Endometrium (tissue), 2 donors: Measurements from ENCODE around the gene KHK.

Experiments used
- FAIRE-seq: peaks from 2 replicates; lab custom pipeline; 2012; peaks lifted over from hg19 to GRCh38; lab: Jason Lieb, UNC
- donor health status: control.
- donor health status: control.

Gene KHK

DNA sequence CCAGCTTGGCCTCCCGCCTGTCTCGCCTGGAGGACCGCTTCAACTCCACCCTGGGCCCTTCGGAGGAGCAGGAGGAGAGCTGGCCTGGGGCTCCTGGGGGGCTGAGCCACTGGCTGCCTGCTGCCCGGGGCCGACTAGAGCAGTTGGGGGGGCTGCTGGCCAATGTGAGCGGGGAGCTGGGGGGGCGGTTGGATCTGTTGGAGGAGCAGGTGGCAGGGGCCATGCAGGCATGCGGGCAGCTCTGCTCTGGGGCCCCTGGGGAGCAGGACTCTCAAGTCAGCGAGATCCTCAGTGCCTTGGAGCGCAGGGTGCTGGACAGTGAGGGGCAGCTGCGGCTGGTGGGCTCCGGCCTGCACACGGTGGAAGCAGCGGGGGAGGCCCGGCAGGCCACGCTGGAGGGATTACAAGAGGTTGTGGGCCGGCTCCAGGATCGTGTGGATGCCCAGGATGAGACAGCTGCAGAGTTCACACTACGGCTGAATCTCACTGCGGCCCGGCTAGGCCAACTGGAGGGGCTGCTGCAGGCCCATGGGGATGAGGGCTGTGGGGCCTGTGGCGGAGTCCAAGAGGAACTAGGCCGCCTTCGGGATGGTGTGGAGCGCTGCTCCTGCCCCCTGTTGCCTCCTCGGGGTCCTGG lies 3.7 kb upstream of the KHK start:
- FAIRE-seq = no peak

DNA sequence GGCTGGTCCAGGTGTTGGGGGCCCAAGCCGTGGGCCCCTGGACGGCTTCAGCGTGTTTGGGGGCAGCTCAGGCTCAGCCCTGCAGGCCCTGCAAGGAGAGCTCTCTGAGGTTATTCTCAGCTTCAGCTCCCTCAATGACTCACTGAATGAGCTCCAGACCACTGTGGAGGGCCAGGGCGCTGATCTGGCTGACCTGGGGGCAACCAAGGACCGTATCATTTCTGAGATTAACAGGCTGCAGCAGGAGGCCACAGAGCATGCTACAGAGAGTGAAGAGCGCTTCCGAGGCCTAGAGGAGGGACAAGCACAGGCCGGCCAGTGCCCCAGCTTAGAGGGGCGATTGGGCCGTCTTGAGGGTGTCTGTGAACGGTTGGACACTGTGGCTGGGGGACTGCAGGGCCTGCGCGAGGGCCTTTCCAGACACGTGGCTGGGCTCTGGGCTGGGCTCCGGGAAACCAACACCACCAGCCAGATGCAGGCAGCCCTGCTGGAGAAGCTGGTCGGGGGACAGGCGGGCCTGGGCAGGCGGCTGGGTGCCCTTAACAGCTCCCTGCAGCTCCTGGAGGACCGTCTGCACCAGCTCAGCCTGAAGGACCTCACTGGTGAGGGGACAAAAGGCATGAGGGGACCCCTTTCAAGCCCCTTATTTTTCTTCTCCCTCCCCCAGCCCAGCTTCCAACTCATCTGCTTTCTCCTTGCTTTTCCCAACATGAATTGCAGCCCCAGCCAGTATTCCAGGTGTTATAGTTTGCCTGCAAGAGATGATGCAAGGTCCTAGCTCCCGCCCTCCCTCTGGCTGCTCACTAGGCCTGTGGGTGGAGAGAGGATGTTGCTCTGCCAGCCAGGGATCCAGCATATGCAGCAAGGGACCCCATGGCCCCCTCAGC lies 2.9 kb upstream of the KHK start:
- no peak for FAIRE-seq

DNA sequence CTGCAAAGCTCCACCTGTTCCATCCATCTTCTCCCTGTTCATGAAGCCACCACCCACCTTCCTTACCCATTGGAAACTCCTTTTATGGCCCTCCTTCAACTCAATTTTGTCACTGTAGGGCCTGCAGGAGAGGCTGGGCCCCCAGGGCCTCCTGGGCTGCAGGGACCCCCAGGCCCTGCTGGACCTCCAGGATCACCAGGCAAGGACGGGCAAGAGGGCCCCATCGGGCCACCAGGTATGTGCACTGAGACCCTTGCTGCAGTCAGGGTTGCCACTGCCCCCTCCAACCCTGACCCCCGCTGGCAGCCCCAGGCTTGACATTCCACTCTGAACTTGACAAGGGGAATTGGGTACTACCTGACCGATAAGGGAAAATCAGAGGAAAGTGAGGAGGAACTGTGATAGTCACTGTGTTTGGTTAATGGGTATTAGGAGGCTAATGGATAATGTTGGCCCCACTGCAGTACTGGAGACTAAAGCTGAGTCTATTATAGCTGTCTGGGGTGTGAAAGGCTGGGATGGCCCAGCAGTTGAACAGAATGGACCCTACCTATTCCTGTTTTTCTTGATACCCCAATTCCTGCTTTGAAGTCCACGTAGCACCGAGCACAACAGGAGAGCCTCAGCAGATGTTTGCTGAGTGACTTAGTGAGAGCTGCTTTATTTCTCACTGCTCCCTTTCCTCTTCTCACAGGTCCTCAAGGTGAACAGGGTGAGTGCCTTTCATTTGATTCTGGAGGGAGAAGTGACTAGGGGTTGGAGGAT lies 2.1 kb upstream of the KHK start:
- no peak for FAIRE-seq

DNA sequence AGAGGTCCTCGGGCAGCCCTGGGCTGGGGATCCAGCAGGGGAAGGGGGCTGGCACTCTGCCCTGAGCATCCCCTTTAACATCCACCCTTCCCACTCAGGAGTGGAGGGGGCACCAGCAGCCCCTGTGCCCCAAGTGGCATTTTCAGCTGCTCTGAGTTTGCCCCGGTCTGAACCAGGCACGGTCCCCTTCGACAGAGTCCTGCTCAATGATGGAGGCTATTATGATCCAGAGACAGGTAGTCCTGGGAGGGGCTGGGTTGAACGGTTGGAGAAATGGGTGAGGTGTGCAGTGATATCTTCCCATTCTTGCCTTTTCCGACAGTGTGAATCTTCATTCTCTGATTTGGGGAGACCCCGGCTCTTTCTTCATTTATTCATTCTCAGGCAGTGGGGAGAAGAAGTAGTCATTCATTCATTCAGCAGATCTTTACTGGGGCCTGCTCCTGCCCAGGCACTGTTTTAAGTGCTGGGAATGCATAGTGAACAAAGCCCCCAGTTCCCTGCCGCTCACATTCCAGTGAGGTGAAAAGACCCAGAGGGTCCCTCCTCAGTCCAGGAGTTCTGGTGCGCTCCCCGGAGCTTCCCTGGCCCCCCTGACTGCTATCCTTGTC lies 1.4 kb upstream of the KHK start:
- FAIRE-seq = no peak

DNA sequence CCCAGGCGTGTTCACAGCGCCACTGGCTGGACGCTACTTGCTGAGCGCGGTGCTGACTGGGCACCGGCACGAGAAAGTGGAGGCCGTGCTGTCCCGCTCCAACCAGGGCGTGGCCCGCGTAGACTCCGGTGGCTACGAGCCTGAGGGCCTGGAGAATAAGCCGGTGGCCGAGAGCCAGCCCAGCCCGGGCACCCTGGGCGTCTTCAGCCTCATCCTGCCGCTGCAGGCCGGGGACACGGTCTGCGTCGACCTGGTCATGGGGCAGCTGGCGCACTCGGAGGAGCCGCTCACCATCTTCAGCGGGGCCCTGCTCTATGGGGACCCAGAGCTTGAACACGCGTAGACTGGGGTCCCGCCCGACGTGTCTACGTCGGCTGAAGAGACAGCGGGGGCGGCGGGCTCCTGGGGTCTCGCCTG lies 891 bp upstream of the KHK start:
- no peak for FAIRE-seq

DNA sequence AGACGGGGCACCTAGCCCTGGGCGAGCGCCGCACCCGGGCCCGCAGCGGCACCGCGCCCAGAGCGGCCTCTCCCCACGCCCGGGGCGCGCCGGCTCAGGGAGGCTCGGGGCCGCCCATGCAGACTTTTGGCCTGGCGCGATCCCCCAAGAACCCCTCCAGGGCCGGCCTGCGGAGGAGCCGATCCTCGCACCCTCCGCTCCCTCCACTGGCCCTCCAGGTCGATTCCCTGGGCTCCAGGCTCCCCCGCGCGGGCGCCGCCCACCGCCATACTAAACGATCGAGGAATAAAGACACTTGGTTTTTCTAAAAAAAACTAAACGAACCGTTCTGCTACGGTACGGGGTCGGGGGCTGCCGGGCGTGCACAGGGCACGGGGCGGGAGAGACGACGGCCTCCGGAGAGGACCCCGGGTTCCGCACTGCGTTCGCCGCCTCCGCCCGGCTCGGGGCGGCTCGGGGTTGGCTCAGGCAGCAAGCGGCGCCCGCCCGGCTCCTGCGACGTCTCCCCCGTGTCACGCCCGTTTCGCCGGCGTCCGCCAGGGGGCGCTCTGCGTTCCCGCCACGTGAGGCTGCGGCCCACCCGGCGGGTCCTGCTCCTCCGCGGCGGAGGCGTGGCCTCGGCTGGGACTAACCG lies 365 bp upstream of the KHK start:
- no peak for FAIRE-seq

DNA sequence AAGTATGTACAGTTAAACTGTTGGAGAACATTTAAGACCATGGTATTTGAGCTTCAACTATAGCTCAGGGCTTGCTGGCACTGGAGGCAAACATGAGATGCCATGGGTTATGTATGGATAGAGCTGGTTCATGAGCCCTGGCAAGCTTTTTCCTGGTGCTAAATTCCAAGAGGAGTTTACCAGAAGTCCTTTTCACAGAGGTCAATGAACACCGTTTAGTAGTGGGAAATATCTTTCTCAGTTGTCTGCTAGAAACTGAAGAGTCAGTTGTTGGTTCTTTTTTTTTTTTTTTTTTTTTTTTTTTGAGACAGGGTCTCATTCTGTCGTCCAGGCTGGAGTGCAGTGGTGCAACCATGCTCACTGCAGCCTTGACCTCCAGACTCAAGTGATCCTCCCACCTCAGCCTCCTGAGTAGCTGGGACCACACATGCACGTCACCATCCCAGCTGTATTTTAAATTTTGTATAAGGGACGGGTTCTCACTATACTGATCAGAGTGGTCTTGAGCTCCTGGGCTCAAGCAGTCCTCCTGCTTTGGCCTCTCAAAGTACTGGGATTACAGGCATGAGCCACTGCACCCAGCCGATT lies 1.3 kb downstream of the KHK start:
- no peak for FAIRE-seq

DNA sequence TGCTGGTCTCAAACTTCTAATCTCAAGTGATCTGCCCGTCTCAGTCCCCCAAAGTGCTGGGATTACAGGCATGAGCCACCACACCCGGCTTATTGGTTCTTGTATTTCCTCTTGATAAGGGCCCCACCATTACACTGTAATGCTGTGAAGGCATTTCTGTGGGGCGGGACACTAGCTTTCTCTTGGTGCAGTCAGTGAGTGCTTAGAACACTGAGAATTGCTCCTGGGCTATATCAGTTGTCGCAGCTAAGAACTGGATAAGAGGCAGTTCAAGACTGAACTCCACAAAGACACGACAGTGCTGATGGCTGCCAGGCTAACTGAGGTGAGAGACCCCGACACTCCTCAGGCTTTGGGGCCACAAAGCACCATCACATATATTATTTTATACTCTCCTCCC lies 2.1 kb downstream of the KHK start:
- no peak for FAIRE-seq

DNA sequence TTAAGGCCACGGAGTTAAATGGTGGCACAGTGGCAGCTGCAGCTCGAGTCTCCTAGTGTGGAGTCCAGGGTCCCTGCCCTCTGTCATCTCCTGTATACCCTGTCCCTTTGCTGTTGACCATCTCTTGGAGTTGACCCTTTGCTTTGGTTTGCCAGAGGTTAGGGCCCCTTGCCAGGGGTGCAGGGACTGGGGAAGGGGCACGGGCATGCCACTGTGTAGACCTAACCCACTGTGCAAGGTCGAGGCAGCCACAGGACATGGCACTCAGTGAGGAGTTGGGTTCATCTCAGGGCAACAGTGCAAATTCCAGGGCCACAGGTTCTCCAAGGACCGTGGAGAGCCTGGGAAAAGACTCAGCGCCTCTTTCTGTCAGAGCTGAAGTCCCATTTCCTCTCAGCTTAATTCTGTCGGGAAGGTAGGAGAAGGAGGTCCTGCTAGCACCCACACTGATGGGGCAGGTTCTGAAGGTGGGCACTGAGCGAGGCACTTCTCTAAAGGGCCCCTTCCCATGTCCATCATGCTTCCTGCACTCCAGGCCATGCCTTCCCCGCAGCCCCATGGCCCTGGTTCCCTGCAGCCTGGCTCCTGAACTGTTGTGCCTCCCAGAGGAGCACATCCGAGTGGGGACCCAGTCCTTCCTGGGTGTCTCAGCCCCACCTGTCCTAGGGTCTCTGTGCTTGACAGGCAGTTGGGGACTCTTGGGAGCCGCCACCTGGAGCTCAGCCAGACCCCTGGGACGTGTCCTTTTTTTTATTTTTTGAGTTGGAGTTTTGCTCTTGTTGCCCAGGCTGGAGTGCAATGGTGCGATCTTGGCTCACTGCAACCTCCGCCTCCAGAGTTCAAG lies 2.8 kb downstream of the KHK start:
- no peak for FAIRE-seq

DNA sequence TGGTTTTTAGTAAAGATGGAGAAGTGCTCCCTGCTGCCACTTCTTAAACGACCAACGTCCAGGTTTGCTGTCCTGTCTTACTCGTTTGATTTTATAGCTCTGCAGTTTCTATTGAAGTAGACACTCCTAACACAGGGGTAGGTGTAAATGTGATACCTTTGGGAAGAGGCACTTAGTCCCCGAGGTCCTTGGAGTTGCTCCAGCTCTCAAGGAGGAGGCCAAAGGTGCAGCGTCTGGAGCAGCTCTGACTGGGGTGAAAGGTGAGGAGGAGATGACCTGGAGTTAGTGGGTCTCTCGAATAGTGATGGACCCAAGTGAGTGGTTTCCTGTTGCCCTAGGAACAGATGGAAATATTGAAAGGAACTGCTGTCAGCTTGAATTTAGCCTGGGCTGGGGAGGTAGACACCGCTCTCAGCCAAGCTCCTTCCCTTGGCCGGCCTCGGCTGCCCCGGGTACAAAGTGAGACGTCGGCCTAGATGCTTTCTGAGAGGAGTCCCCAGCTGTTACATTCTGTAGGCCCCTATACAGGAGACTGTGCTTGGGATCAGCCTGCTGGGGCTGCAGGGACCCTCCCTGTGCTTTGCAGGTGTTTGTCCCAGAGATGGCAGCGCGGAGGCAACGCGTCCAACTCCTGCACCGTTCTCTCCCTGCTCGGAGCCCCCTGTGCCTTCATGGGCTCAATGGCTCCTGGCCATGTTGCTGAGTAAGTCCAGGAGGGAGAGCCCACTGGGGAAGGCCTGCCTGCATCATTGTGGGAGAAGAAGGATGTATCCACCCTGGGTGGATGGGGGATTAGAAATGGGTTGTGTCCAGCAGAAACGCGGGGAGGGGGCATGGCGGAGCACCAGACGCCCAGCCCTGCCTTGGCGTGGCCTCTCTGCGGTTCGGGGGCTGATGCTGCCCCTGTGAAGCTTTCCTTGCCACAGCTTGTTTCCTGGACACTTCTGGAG lies 5.4 kb downstream of the KHK start:
- FAIRE-seq = no peak

DNA sequence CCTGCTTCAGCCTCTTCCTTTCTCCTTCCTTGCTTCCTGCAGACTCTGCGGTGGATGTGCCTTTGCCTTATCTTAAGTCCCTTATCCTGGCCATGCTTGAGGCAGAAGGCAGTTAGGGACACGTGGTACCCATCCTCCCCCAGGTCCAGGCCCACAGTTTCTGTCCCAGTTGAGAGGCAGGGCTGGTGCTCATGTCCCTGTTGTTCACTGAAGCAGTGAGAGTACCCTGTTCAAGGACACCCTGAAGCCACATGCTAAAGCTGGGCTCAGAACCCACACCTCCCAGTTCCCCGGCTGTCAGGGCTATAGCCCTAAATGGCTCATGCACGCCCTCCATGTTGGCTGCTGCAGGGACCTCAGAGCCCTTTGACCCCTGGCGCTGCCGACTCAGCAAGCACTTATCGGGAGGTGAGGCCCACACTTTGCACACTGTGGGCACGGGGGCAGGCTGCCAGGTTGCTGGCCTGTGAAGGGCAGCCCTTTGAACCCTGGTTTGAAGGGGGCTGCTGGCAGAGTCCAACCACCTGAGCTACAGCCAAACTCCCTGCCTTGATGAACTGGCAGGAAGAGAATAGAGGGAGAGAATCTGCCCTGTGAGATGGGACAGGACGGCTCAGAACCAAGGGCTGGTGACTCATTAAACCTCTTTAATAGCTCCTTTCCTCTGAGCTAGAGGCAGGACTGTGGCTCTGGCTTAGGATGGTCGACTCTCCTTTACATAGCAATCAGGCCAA lies 6.3 kb downstream of the KHK start:
- no peak for FAIRE-seq

DNA sequence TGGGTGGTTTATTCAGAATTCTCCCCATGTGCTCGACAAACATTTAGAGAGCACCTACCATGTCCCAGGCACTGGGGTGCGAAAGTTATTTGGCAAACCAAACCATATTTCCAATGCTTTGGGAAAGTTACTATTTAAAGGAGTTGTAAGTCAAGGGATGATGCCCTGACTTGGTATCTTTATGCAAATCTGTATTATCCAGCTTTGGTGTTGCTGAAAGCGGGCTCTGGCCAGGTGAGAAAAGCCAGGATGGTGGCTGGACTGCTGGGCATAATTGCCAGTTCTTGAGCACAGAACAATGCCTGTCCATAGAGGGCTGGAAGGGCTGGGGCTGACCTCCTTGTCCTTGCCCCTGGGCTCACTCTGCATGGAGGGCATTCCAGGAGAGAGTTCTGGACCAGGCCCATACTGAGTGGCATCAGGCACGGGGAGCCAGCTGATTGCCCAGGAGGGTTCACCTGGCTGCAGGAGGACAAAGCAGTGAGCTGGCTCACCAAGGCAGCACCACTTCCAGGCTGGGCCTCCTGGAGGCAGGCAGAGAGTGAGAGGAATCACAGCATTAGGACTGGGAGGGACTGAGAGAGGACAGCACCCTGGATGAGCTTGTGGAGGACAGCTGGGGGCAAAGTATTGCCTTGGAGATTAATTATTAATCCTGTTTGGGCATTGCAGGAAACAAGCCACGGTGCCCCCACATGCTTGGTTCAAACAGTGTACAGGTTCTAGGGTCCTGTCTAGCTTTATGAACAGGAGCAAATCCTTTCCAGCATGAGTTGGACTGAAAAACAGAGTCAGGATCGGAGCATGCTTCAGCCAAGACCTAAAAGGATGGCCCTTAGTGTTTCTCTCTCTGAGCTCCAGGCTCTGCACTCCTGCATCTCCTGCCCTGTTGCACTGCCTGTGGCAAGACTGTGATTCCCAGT lies 7.1 kb downstream of the KHK start:
- FAIRE-seq = no peak

DNA sequence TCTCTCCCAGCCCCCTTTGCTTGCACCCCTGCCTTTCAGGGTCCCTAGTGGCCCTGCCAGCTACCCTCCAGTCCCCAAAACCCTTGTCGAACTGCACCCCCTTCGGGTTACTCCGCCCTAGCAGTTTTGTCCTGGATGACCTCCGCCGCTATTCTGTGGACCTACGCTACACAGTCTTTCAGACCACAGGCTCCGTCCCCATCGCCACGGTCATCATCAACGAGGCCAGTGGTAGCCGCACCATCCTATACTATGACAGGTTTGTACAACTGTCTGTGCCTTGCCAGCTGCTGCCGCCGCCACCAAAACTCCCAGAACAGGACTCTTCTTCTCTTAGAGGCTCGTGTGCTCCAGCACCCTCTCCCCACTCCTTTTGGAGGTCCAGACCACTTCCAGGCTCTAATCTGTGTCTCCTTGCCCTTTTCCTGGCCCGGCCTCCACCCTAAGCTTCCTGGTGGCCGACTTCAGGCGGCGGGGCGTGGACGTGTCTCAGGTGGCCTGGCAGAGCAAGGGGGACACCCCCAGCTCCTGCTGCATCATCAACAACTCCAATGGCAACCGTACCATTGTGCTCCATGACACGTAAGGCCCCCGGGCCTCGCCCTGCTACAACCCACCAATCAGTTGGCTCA lies 7.9 kb downstream of the KHK start:
- no peak for FAIRE-seq

DNA sequence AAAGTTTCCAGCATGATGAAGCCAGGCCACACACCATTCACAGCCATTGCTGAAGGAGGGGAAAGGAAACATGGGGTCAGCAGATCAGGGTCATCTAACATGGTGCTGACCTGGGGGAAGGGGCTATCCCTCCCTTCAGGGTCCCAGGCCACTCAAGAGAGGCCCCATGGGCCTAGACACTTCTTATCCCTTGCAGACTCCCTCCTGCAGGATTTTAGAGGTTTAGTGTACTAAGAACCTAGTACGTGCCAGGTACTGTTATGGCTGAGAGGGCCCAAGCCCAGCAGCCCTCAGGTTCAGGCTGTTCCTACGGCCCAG lies 8.8 kb downstream of the KHK start:
- no peak for FAIRE-seq

DNA sequence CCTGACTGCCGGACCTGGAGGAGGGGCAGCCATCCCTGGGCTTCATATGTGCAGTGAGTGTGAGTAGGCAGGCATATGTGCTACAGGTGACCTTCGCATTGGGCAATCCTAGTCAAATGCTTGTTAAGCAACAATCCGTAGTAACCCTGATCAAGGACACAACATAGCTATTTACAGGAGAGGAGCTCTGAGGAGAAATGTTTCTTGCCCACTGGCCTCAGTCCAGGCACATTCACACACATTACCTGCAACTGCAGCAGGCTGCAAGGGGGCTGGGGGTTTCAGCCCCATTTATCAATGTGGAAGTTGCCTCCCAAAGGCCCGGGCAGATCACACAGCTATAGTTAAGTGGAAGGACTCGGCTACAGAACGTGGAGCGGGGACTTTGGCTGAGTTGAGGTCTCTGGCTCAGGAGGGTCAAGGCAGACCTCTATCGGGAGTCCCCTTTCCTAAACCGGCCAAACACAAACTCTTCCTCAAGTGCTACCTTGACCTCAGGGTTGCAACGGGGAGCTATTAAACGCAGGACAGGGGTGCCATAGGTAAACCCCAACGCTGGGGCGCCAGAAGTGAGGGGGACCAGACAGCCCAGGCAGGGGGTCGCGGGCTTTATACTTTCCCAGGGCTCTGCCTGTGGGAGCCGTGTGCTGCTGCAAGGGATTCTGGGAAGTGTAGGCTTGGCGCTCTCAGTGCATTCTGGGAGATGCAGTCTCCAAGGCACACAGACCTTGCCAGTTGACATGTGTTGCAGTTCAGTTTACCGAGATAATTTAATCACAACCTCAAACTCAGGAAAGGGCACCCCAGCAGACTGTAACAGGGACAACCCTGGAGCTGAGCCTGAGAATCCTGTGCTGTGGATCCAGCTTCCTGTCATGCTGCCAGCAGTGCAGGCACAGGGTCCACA lies 9.4 kb downstream of the KHK start:
- FAIRE-seq = no peak

DNA sequence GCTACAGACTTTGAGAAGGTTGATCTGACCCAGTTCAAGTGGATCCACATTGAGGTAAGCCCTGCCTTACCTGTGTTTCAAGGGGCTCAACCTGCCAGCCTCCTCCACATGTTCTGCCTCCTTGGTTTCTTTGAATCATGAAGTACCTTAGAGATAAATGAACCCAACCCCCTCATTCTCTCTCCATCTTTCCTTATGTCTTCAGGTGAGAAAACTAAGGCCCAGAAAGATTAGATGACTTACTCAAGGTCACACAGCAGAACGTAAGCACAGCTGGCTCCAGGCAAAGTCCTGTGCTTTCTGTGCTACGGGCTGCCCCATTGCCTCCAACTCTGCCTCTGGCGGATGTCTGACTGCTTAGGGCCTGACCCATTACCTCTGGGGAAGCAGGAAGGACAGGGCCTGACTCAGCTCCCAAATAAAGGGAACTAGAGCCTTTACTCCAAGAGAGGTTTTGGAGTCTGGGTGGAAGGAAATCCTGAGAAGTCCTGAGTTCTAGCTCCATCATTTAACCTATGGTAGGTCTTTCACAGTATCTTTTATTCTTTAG lies 10.3 kb downstream of the KHK start:
- FAIRE-seq = no peak
